GM12891 (cell line): ENCODE data around the gene SDE2.

ENCODE experiments used
- PAX5 ChIP-seq: IDR thresholded peaks from 2 replicates; pipeline ENCODE4 v1.6.1; 2011; ENCODE audit warnings: low read length, moderate library complexity, mild to moderate bottlenecking; ENCODE audit not compliant: insufficient read depth, severe bottlenecking
- POLR2A ChIP-seq: IDR thresholded peaks from 2 replicates; pipeline ENCODE4 v1.6.1; 2011; ENCODE audit warnings: low read depth, low read length, control low read depth
- POLR2AphosphoS5 ChIP-seq: IDR thresholded peaks from 2 replicates; pipeline ENCODE4 v1.6.1; 2011; ENCODE audit warnings: low read depth, low read length, control low read depth
- POU2F2 ChIP-seq: IDR thresholded peaks from 2 replicates; pipeline ENCODE4 v1.6.1; 2011; ENCODE audit warnings: low read depth, mild to moderate bottlenecking, control low read depth, low read length, moderate library complexity
- SPI1 ChIP-seq: IDR thresholded peaks from 2 replicates; pipeline ENCODE4 v1.6.1; 2011; ENCODE audit warnings: low read depth, low read length, control low read depth
- TAF1 ChIP-seq: IDR thresholded peaks from 2 replicates; pipeline ENCODE4 v1.6.1; 2011; ENCODE audit warnings: low read depth, low read length, control low read depth

- TF ChIP-seq POLR2A (no peak), POLR2AphosphoS5 (no peak), TAF1 (no peak), POU2F2 (no peak), SPI1 (no peak), PAX5 (no peak)
Observed at GRCh38 chr1:226033582-226033981, 34.4 kb upstream of the SDE2 start.
